Parathyroid adenoma (tissue), 2 donors: ENCODE measurements around the gene ENG.

Source experiments
- H2AFZ ChIP-seq: fragments of 300-600 bp; sonication (generic); one replicate; pipeline ENCODE4 v1.7.0; 2017; ENCODE audit warnings: antibody characterized with exemption, mild to moderate bottlenecking
- H3K27ac ChIP-seq: fragments of 300-600 bp; sonication (generic); one replicate; pipeline ENCODE4 v1.7.0; 2017
- H3K27me3 ChIP-seq: fragments of 300-600 bp; sonication (generic); one replicate; pipeline ENCODE4 v1.7.0; 2017; ENCODE audit warnings: low read length; ENCODE audit not compliant: control insufficient read depth, insufficient read depth
- H3K36me3 ChIP-seq: fragments of 300-600 bp; sonication (generic); one replicate; pipeline ENCODE4 v1.7.0; 2017; ENCODE audit warnings: low read length; ENCODE audit not compliant: control insufficient read depth, insufficient read depth
- H3K4me1 ChIP-seq: fragments of 300-600 bp; sonication (generic); one replicate; pipeline ENCODE4 v1.7.0; 2017; ENCODE audit warnings: control low read depth
- H3K4me2 ChIP-seq: fragments of 300-600 bp; sonication (generic); one replicate; pipeline ENCODE4 v1.7.0; 2017; ENCODE audit warnings: low read length
- H3K4me3 ChIP-seq: fragments of 300-600 bp; sonication (generic); one replicate; pipeline ENCODE4 v1.7.0; 2017; ENCODE audit warnings: low read depth, low read length
- H3K79me2 ChIP-seq: fragments of 300-600 bp; sonication (generic); one replicate; pipeline ENCODE4 v1.7.0; 2017; ENCODE audit warnings: control low read depth
- H3K9ac ChIP-seq: fragments of 300-600 bp; sonication (generic); one replicate; pipeline ENCODE4 v1.7.0; 2017; ENCODE audit warnings: mild to moderate bottlenecking
- H3K9me3 ChIP-seq: fragments of 300-600 bp; sonication (generic); one replicate; pipeline ENCODE4 v1.7.0; 2017; ENCODE audit warnings: low read length; ENCODE audit not compliant: control insufficient read depth
- TF ChIP-seq, protein P1 (sequence below): fragments of 300-600 bp; sonication (generic); IDR thresholded peaks from one replicate; pipeline ENCODE4 v1.7.0; 2017; ENCODE audit warnings: antibody characterized with exemption, mild to moderate bottlenecking
- donor health status: primary hyperparathyroidism.

ENG gene

DNA sequence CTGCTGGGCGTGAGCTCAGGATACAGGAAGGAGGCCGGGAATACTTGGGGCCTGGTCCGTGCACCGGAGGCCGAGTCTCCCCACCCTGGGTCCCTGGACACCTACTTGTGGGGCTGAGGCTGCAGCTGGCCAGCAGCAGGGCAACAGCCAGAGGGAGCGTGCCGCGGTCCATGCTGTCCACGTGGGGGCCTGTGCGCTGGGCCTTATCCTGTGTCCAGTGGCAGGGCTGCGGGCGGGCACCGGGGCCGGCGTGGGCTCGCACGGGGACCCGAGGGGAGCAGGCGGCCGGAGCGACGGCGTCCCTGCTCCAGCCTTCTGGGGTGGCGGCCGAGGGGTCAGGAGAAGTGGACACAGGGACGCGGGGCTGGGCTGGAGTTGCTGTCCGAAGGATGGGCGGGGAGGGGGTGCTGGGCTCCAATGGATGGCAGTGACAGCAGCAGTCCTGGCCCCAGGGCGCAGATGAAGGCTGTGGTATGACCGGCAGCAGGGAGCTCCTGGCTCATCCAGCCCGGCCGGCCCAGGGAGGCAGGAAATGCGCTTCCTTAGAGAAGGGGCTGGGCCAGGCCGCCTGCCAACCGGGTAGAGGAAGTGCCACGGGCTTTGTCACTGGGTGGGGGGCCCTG, at the start of gene ENG:
ENG (minus strand) TSS at position 475 of the 623 bp plus-strand sequence; CDS start at position 172, 303 bp downstream.
- H3K27me3 ChIP-seq: no peaks in the 10 kb centered on the region
- no peak within 1 kb of the TSS for H3K9ac ChIP-seq
- no peak within 1 kb of the TSS for H2AFZ ChIP-seq
- H3K9me3 ChIP-seq: peaks cover under 1% of the 10 kb centered on the region
- H3K4me3 ChIP-seq: peak within 1 kb of the TSS; percentile 44
- TF ChIP-seq, protein P1, sequence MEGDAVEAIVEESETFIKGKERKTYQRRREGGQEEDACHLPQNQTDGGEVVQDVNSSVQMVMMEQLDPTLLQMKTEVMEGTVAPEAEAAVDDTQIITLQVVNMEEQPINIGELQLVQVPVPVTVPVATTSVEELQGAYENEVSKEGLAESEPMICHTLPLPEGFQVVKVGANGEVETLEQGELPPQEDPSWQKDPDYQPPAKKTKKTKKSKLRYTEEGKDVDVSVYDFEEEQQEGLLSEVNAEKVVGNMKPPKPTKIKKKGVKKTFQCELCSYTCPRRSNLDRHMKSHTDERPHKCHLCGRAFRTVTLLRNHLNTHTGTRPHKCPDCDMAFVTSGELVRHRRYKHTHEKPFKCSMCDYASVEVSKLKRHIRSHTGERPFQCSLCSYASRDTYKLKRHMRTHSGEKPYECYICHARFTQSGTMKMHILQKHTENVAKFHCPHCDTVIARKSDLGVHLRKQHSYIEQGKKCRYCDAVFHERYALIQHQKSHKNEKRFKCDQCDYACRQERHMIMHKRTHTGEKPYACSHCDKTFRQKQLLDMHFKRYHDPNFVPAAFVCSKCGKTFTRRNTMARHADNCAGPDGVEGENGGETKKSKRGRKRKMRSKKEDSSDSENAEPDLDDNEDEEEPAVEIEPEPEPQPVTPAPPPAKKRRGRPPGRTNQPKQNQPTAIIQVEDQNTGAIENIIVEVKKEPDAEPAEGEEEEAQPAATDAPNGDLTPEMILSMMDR: no peak
- H3K79me2 ChIP-seq: no peaks in the 10 kb centered on the region
- no peak within 1 kb of the TSS for H3K4me2 ChIP-seq
- H3K36me3 ChIP-seq: no peaks in the 10 kb centered on the region
- peak within 1 kb of the TSS; percentile 29 for H3K27ac ChIP-seq
- no peaks in the 10 kb centered on the region for H3K4me1 ChIP-seq

DNA sequence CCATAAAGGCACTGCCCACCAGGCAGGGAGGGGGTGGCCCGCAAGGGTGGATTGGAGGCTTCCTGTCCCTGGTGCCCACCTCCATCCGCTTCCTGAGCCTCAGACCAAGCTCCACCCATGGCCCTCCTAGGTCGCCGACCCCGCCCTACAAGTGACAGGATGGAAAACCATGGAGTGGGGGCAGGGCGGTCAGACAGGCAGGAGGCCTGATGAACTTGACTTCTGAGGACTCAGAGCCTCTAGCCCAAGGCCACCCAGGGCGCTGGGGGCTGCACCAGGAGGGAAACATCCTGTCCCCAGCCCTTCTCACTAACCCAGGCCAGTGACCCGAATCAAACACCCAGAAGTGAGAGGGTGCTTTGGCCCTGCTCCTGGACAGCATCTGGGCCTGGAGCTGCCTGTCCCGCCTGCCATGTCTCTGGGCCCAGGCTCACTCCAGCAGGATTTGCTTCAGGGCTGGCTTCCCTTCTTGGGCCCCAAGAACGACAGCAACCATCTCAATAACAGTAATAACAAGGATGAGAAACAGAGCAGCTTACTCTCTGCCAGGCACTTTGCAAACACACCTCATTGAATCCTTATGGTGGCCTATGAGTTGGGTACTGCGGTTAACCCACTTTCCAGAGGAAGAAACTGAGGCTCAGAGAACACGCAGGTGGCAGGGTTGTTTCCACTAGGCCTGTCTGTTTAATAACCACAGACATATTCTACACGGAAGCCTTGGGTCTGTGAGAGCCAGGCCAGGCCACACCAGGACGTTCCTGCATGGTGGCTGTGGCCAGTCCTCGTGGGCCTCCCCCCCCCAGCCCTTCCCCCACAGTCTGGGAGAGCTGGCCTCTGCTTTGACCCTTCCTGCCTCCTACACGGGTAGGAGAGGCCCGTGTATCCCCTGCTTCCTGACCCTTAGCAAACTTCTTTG, 49.4 kb upstream of the ENG start:
- H3K79me2 ChIP-seq: no peaks in the 10 kb centered on the region
- peak overlapping the region; percentile 47 for H3K27ac ChIP-seq
- no peaks in the 10 kb centered on the region for H3K27me3 ChIP-seq
- H3K4me1 ChIP-seq: peaks cover 3% of the 10 kb centered on the region
- no peaks in the 10 kb centered on the region for H3K9me3 ChIP-seq
- no peak overlapping the region for H3K4me3 ChIP-seq
- H3K9ac ChIP-seq: no peak overlapping the region
- H3K36me3 ChIP-seq: no peaks in the 10 kb centered on the region
- H2AFZ ChIP-seq: no peak overlapping the region
- TF ChIP-seq, protein P1: no peak
- H3K4me2 ChIP-seq: peak overlapping the region; percentile 7

DNA sequence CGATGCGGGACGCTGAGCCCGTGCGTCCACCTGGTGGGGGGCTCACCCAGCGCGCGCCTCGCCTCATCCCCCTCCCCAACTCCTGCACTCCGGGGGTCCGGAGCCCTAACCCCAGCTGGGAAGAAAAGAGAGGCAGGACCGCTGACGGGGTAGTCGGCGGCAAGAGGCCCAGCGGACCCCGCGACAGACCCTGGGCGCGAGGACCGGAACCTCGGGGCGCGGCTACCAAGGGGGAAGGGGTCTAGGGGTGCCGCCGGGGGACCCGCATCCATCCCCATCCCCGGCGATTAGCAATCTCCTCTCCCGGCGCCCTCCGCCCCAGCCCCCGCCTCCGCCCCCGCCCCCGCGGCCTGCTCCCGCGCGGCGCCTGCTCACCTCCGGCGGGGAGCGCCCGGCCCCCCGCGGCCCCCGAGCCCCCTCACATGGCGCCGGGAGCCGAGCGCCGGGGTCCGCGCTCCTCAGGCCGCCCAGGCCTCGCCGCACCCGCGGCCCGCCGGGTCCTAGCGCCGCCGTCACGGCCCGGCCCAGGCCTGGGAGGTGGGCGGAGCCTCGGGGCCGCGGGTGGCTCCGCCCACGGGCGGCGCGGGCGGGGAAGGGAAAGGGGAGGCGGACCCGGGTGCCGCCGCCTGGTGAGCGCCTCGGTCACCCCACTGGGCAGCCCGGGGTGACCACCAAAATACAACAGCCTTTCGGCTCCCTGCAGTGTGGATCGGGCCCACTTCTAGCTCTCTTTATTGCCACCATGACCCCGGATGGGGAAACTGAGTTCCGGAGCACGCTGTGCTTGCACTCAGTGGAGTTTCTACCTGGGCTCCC, 44.9 kb upstream of the ENG start, which contains the start of gene ST6GALNAC6:
ST6GALNAC6 (minus strand) TSS at position 476 of the 816 bp plus-strand sequence. CDS start 1,622 bp downstream, outside the sequence.
- Histone ChIP-seq H3K27ac (peak within 1 kb of the TSS; percentile 68), H3K4me2 (peak within 1 kb of the TSS; percentile 94), H3K27me3 (no peaks in the 10 kb centered on the region), H3K36me3 (no peaks in the 10 kb centered on the region), H3K9me3 (no peaks in the 10 kb centered on the region), H2AFZ (peak within 1 kb of the TSS; percentile 73), H3K9ac (no peak within 1 kb of the TSS), H3K4me1 (peaks cover 3% of the 10 kb centered on the region), H3K79me2 (no peaks in the 10 kb centered on the region), H3K4me3 (peak within 1 kb of the TSS; percentile 88)
- TF ChIP-seq, protein P1: no peak

DNA sequence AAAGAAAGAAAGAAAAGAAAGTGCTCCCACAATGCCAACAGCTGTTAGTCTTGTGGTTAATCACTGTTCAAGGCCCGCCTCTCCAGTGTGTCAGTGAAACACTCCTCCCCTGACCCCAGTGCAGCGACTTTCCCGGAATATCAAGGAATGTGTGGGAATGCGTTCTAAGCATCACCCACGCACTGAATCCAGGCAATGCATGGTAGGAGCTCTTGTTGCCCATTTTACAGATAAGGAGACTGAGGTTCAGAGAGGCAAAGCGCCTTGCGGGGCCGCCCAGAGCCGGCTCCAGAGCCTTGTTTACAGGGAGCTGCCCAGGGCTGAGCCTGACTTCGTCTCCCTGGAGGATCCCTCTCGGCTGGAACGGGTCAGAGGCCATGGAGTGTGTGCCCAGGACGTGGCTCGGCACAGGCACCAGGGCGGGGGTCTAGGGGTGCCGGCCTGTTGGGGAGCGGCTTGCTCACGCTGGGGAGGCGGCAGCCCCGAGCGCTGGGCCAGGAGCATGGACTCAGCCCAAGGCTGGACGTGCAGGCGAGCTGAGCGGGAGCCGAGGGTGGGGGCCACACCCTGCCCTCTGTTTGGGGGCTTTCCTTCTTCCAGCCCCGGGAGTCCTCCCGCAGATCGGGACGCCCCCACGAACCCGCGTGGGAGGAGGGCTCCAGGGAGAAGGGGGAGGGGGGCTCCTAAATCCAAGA, 44.1 kb upstream of the ENG start:
- Histone ChIP-seq H3K9me3 (no peaks in the 10 kb centered on the region), H3K4me3 (peak overlapping the region; percentile 88), H2AFZ (peak overlapping the region; percentile 73), H3K36me3 (no peaks in the 10 kb centered on the region), H3K4me1 (peaks cover 3% of the 10 kb centered on the region), H3K9ac (no peak overlapping the region), H3K79me2 (no peaks in the 10 kb centered on the region), H3K27me3 (no peaks in the 10 kb centered on the region), H3K27ac (peak overlapping the region; percentile 68), H3K4me2 (peak overlapping the region; percentile 94)
- TF ChIP-seq, protein P1: no peak
